HG02610 (cell line): ENCODE measurements around the gene UMODL1.
"Not testable (repeated sequence)": the region's sequence is repeated elsewhere in the genome, so short reads cannot be mapped to it uniquely, and the experiment has no call there.

Experiments used
- ATAC-seq: cut with Tn5 transposase; IDR thresholded peaks from one replicate; pipeline ENCODE4 v1.9.1; 2021; ENCODE audit warnings: mild to moderate bottlenecking, moderate library complexity; ENCODE audit not compliant: unreplicated experiment

The UMODL1 gene

DNA sequence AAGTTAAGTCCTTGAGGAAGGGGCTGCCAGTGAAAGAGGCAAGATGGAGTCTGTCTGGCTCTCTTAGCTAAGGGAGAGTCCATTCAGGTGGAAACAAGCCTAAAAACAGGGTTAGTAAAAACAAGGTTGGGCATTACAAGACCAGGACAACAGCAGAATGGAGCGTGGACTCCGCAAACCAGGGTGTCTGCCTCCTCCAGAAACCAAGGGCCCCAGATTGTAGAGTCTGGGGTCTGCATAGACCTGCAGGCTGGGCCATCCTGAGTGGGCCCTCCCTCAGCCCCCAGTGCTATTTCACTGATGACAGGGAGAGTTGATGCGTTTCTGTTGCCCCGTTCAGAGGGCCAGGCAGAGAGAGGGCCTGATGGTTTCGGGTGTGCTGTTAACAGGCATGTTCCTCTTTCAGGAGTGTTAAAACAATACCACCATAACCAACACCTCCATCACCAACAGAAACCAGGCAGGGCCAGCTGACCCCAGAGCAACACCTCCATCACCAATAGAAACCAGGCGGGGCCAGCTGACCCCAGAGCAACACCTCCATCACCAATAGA is 6.6 kb downstream of the UMODL1 start:
- peak; percentile 81 for ATAC-seq

DNA sequence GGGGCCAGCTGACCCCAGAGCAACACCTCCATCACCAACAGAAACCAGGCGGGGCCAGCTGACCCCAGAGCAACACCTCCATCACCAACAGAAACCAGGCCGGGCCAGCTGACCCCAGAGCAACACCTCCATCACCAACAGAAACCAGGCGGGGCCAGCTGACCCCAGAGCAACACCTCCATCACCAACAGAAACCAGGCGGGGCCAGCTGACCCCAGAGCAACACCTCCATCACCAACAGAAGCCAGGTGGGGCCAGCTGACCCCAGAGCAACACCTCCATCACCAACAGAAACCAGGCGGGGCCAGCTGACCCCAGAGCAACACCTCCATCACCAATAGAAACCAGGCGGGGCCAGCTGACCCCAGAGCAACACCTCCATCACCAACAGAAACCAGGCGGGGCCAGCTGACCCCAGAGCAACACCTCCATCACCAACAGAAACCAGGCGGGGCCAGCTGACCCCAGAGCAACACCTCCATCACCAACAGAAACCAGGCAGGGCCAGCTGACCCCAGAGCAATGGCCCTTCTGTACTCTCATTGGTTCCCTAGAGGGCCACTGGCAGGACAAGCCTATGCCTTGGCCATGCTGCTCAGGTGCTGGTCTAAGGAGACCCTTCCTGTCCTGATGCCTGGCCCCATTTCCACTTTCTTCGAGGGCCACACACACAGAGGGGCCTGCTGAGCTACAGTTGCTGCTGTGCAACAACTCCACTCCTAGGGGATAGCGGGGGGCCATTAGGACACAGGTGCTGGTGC is 7.3 kb downstream of the UMODL1 start:
- not testable (repeated sequence) for ATAC-seq

GRCh38 chr21:42079008-42079938 is 8.2 kb downstream of the UMODL1 start:
- ATAC-seq, result no peak

- ATAC-seq, result no peak
Observed at GRCh38 chr21:42079939-42080787, 9.0 kb downstream of the UMODL1 start.

GRCh38 chr21:42080788-42081083 is 9.6 kb downstream of the UMODL1 start:
- ATAC-seq, result no peak

GRCh38 chr21:42081138-42081537 is 10.0 kb downstream of the UMODL1 start:
- ATAC-seq, result no peak

DNA sequence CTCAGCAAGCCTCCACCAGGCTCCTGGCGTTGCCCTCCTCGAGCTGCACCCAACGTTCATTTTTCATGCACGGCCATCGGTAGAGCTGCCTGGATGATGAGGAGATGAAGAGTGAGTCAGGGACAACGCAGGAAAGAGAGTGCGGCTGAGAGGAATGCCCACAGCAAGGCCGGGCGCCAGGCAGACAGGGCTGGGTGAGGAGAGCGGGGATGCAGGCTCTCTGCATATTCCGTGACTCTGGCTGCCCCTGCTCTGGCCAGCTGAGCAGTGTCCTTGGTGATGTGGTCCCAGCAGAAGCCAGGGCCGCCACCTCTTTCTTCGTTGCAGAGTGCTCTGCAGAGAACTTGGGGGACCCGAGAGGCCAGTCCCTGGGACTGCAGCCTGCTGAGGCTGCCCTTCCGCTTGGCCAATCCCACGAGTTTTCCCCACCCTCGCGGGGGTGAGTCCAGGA is 10.8 kb downstream of the UMODL1 start:
- no peak for ATAC-seq

DNA sequence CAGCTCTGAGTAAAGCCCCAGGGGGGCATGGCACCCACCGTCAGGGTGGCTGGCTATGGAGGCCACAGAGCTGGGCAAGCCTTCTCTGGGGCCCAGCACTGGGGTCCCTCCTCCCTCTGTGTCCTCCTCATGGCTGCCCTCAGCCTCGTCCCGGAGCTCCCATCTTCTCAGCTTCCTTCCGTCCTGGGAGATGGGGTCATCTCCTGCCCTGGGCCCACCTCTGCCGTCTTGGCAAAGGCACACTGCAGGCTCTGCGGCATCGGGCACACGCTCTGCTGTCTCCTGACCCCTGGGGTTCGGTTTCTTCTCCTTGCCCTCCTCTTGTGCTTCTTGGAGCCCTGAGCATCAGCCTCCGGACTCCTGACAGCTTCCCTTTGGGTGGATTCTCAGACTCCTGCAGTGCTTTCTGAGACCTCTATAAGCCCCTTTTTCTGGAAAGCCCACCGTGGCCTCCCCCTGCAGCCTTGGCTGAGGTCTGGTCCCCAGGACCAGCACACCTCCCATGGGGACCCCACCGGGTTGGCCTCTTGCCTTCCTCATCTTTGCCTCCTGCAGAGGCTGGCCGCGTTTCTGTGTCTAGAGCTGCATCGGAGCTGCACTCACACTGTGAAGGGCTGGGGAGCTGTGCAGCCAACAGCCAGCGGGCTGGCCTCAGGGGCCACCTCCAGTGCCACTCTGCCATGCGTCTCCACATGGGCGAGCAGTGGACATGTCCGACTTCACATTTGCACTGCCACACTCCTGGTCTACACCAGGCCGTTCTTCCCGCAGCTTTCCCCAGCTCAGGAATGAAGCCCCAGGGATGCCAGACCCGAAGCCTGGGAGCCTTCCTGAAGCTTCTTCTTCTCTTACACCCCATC is 11.6 kb downstream of the UMODL1 start:
- no peak for ATAC-seq

DNA sequence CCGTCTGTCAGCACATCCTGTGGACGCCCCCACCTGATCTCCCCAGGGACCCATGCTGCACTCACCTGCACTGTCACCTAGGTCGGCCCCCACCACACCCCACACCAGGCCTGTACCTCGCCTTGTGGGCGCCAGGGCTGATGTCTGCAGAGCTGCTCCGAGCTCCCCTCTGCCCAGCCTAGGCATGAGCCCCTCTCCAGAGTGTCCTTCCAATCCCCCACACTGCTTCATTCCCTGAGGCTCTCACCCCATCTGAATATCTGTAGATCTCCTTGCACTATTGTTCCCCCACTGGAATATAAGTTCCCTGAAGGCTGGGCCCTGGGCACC is 12.2 kb downstream of the UMODL1 start:
- no peak for ATAC-seq

GRCh38 chr21:42084079-42084478 is 13.0 kb downstream of the UMODL1 start:
- ATAC-seq, result no peak

DNA sequence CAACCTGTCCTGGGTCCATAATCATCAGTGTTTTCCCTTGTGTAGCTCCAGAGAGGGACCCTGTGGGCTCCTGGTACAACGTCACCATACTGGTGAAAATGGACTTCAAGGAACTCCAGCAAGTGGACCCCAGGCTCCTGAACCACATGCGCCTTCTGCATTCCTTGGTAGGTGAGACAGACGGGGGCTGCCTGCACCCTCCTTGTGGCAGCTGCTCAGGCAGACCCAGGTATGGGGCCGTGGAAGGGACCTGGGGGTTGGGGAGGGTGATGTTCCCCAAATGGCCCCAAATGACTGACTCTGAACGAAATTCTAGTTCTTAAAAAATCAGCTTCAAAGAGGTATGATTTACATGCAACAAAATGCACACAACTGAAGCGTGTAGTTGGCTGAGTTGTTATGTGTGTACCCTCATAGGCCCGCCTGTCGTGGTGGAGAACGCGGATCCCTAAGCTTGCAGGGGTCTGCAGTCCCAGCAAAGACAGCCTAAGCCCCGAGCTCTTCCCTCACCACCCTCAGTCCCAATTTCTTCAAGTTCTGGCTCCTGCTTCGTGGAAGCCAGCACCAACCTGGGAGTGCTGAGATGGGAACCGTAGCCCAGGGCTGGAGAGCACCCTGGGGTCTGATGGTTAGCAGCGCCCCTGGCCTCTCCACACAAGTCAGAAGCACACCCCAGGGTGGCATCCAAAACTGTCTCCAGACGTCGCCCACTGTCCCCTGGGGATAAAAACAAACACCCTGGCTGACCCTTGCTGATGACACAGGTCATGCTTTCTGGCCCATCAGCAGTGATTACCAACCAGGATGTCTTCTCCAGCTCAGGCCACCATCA is 14.3 kb downstream of the UMODL1 start:
- no peak for ATAC-seq

GRCh38 chr21:42086969-42087368 is 15.9 kb downstream of the UMODL1 start:
- no peak for ATAC-seq

GRCh38 chr21:42088148-42088547 is 17.0 kb downstream of the UMODL1 start:
- ATAC-seq, result no peak

- ATAC-seq, result no peak
Observed at GRCh38 chr21:42088658-42089057, 17.5 kb downstream of the UMODL1 start.

DNA sequence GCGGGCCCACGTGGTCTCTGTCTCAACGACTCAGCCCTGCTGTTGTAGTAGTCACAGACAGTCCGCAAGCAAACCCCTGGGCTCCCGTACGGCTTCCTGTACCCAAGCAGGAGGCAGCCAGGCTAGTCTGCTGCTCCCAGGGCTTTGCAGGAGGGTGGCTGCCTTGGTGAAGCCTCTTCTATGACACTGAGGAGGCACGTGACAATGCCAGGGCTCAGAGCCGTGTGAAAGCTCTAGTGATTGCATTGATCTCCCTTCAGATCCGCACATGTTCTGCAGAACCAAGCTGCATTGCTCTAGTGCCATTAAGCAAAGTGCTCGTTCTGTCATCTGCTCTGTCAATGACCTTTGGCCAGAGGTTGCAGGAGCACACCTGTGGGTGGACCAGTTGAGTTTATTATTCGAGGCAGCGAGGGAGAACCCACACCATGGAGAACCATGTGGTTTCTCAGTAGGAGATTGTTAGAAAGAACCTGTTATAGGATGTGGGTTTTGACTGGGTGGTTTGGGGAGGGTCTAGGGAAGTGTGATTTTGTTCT is 18.0 kb downstream of the UMODL1 start:
- ATAC-seq, result no peak

GRCh38 chr21:42089665-42090310 is 18.7 kb downstream of the UMODL1 start:
- no peak for ATAC-seq

GRCh38 chr21:42091899-42092508 is 20.9 kb downstream of the UMODL1 start:
- no peak for ATAC-seq

- no peak for ATAC-seq
Observed at GRCh38 chr21:42092771-42093170, 21.7 kb downstream of the UMODL1 start.
